CD1c-positive myeloid dendritic cell (primary cell): ENCODE results near the gene ABHD1.
"Not testable (repeated sequence)": the region's sequence is repeated elsewhere in the genome, so short reads cannot be mapped to it uniquely, and the experiment has no call there.

ENCODE experiments used
- DNase-seq: peaks from one replicate; pipeline ENCODE4 v3.0.0-alpha.2; 2016; ENCODE audit errors: extremely low spot score

The ABHD1 gene

DNA sequence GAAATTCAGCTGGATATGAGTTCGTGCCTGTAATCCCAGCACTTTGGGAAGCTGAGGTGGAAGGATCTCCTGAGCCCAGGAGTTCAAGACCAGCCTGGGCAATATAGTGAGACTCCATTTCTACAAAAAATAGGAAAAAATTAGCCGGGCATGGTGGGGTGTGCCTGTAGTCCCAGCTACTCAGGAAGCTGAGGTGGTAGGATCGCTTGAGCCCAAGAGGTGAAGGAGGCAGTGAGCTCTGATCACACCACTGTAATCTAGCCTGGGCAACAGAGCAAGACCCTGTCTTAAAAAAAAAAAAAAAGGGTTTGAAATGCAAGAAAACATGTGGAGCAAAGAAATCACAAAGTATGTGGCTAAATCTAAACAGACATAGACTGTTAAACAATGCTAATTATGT lies 14.5 kb upstream of the ABHD1 start:
- DNase-seq: no peak

DNA sequence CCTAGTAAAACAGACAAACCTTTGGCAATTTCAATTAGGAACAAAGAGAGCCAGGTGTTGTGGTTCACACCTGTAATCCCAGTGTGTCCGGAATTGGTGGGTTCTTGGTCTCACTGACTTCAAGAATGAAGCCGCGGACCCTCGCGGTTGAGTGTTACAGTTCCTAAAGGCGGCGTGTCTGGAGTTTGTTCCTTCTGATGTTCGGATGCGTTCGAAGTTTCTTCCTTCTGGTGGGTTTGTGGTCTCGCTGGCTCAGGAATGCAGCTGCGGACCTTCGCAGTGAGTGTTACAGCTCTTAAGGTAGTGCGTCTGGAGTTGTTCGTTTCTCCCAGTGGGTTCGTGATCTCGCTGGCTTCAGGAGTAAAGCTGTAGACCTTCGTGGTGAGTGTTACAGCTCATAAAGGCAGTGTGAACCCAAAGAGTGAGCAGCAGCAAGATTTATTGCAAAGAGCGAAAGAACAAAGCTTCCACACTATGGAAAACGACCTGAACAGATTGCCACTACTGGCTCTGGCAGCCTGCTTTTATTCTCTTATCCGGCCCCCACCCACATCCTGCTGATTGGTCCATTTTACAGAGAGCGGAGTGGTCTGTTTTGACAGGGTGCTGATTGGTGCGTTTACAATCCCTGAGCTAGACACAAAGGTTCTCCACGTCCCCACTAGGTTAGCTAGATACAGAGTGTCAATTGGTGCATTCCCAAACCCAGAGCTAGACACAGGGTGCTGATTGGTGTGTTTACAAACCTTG lies 12.8 kb upstream of the ABHD1 start:
- DNase-seq: not testable (repeated sequence)

DNA sequence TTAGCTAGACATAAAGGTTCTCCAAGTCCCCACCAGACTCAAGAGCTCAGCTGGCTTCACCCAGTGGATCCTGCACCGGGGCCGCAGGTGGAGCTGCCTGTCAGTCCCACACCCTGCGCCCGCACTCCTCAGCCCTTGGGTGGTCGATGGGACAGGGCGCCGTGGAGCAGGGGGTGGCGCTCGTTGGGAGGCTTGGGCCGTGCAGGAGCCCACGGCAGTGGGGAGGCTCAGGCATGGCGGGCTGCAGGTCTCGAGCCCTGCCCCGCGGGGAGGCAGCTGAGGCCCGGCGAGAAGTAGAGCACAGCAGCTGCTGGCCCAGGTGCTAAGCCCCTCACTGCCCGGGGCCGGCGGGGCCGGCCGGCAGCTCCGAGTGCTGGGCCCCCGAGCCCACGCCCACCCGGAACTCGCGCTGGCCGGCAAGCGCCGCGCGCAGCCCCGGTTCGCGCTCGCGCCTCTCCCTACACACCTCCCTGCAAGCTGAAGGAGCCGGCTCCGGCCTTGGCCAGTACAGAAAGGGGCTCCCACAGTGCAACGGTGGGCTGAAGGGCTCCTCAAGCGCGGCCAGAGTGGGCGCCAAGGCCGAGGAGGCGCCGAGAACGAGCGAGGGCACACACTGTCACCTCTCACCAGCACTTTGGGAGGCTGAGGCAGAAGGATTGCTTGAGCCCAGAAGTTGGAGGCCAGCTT lies 12.1 kb upstream of the ABHD1 start:
- not testable (repeated sequence) for DNase-seq

DNA sequence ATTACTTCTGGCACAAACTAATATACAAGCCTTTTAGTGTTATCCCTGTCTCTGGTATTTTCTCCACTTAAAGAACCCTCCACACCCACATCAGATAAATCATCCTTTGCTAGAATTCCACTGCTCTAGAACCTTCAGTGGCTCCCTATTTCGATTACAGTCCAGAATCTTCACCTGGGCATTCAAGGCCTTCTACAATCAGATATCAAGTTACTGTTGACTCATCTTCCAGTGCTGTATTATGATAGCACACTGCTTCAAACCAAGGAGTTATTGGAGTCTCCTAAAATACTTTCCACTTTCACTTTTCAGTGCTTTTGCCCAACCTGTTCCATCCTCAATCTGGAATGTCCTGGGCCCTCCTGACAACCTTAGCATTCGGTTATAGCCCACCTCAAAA lies 8.1 kb upstream of the ABHD1 start:
- DNase-seq: no peak

GRCh38 chr2:27117995-27118524 lies 5.6 kb upstream of the ABHD1 start:
- DNase-seq: no peak

- peak; percentile 21 for DNase-seq
These were observed 4.9 kb upstream of the ABHD1 start, which contains the start of gene CGREF1 for GRCh38 chr2:27118525-27119329. CGREF1 (minus strand) TSS chr2:27119128; CDS start chr2:27104366, 14,762 bp downstream.

GRCh38 chr2:27119330-27119670 lies 4.3 kb upstream of the ABHD1 start:
- not testable (repeated sequence) for DNase-seq

DNA sequence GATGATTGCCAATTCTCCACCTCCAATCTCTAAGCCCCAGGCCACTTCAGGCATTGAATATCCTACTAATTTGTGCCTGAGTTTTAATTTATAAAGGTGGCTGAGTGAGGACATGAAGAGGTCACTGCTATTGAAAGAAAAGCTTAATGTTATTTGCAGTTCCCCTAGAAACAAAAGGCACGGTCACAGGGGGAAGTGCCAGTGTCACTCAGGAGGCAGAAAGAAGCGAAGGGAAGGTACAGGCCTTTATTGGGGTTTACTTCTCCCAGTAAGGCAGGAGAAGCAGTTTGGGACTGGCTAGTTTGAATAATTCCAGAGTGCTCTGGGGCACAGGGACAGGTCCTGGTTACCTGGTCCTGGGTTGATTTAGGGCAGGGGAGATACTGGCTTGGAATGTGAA lies 1.7 kb upstream of the ABHD1 start:
- peak; percentile 28 for DNase-seq

GRCh38 chr2:27122791-27123190 lies 824 bp upstream of the ABHD1 start:
- no peak for DNase-seq

DNA sequence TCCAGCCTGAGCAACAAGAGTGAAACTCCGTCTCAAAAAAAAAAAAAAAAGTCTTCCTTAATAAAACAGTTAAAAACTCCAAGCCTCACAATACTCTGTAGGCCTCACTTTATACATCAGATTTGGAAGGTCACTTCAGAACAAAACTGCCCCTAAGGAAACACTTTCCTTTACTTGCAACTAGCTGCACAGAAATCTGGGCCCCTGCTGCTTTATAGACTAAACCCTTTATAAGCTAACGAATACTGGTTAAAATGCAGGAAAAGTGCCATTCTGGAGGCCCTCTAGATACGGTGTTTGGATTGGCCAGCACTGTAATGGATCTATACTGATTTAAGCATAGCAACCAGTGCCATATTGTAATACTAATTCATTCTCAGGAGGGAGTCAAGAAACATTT lies 1.5 kb downstream of the ABHD1 start:
- DNase-seq: no peak

DNA sequence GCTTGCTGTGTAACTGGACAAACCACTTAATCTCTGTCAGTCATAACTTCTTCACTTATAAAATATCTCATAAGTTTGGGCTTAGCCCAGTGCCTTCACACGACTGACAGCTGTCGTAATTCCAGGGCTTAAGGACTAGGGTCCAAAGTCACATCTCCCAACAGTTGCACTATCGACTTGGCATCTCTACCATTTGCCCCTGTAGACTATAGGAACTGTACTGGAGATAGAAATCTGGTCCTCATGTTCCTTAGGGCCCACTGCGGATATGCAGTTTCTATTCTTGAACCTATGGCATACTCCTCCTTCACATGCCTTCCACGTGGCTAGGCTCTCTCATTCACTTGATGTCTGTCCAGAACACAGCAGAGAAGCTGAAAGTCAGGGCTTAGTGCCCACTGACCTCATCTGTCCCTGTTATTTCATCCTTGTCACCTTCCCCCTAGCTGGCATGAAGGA lies 2.7 kb downstream of the ABHD1 start:
- no peak for DNase-seq

DNA sequence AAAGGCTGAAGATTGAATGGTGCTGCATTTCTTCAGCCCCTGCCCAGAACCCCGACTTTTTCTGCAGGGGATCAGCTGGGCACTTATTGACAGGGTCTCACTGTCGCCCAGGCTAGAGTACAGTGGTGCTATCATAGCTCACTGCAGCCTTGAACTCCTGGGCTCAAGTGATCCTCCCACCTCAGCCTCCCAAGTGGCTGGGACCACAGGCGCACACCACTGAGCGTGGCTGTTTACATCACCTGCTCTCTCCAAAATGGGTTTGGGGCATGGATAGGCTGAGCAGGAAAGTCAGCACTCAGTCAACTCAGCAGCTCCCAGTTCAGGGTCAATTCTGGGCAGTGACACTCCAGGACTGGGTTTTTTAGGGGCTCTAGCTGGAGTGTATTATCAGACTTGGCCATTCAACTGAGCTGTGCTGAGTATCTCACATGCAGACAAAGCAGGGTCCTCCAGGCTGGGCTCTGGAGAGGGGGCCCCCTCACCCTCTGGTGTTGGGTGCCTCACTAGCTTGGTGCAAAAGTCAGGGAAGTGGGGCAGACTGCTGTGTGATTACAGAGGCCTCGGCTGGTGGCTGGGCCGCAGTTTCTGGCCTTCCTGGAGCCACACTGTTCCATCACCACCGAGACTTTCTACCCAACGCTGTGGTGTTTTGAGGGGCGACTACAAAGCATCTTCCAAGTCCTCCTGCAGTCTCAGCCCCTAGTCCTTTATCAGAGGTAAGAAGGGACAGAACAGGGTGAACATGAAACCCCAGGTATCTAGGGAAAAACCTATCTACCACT lies 4.5 kb downstream of the ABHD1 start:
- no peak for DNase-seq

DNA sequence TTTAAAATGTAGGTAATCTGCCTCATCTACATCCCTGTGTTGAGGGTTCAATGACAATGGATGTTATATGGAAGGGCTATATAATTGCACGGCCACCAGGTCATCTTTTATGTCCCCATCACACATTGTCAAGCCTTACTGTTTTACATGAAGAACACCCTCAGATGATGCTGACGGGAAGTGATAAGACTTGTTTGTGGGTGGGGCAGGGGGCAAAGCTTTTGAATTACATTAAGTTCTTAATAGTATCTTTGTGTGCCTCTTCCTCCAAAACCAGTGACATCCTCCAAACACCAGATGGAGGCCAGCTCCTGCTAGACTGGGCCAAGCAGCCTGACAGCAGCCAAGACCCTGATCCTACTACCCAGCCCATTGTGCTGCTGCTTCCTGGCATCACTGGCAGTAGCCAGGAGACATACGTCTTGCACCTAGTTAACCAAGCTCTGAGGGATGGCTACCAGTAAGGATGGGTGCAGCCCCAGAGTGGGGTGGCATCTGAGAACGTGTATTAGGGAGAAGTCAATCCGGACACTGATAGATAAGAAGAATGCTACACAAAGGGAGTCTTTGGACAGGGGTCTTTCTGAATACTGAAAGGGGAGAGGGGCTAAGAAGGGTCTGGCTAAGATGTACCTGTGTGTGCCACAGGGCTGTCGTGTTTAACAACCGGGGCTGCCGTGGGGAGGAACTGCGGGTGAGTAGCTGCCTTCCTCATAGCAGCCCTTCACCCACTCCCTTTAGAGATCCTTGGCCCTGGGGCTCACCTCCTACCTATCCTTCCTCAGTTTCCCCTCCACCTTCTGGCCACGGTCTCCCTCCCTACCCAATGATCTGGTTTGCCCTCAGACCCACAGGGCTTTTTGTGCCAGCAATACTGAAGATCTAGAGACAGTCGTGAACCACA lies 5.3 kb downstream of the ABHD1 start:
- no peak for DNase-seq

DNA sequence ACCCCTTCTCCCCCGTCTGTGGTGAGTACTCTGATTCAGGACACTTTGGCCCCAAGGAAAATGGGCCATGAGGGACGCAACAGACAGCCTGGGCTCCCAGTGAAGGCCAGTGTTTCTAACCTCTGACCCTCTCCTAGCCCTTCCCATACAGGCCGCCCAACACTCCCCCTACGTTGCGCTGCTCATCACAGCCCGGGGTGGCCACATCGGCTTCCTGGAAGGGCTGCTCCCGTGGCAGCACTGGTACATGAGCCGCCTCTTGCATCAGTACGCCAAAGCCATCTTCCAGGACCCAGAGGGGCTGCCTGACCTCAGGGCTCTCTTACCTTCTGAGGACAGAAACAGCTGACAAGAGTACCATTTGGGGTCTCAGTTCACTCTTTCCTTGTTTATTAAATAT lies 6.8 kb downstream of the ABHD1 start:
- no peak for DNase-seq

DNA sequence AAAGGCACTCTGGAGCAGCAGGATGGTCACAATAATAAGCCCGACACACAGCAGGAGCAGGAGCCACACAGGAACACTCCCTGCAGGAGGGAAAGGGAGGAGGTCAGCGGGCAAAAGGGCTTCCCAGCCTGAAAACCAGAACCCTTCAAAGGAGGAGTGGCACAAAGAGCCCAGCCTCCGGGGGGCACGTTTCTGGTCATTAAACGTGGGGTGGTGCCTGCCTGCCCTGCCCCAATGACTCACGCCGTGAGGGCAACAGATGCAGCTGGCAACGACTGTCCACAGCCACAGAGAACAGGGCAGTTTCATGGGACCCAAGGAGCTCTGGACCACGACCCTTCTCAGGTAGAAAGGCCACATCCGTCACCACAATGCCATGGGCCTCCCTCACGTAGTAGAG lies 7.8 kb downstream of the ABHD1 start:
- no peak for DNase-seq

DNA sequence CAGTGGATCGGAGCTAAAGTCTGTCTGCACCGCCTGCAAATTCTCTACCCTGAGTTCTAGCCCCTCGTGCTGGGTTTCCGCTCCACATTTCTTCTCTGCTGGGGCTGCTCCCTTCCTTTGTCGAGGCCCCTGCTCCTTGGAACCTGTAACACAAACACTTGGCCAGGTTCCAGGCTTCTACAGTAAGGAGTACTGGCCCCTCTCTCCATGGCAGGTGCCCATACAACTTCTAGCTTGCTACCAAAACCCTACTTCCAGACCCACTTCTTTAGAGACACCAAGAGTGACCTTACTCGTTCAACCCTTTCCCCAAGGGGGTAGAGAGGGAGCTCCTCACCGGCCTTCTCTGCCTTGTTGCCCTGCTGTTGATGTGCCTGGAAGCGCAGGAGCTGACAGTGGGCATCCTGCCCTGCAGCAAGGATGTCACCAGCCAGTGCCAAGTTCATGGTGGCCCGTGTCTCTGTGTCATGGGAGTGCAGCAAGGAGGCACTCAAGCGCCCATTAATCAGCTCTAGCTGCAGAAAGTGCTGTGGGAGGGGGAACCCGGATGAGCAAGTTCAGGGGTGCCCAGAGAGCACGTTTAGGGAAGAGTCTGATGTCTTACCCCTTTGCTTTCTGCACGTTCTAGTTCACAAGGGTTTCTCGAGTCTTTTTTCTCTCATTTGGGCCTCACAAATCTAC lies 9.7 kb downstream of the ABHD1 start:
- peak; percentile 31 for DNase-seq

GRCh38 chr2:27133905-27134780 lies 10.5 kb downstream of the ABHD1 start, which contains the start of gene PREB:
PREB (minus strand) TSS chr2:27134636; CDS start chr2:27134421, 215 bp downstream.
- peak; percentile 100 for DNase-seq

- DNase-seq: no peak
These were observed 11.3 kb downstream of the ABHD1 start for GRCh38 chr2:27134781-27135477.
